Activated T-cell treated with anti-CD3 and anti-CD28 coated beads, Interleukin-2, amount 50 U/mL, for 72 hours (primary cell): ENCODE measurements around the gene OLFM1. TPM values are rescaled to one million over a fixed set of nuclear protein-coding genes. Genes with fewer than 3 reads are reported as not detected.
"Not testable (repeated sequence)": the region's sequence is repeated elsewhere in the genome, so short reads cannot be mapped to it uniquely, and the experiment has no call there.

Source experiments
- ATAC-seq, 2 donors: fragments of 150-1000 bp; cut with Tn5 transposase; replicated peaks in 1 of 2; 2 replicates each; pipeline ENCODE4 v1.10.0; 2021; ENCODE audit warnings: moderate library complexity in 2 of 2, mild to moderate bottlenecking in 1 of 2
- DNase-seq, 2 donors: peaks; one replicate each; pipeline ENCODE4 v3.0.0; 2021 to 2022; ENCODE audit warnings: mixed read lengths in 1 of 2
- H3K27ac Mint-ChIP-seq: one replicate; pipeline ENCODE4 v1.8.0; 2022; ENCODE audit warnings: mild to moderate bottlenecking, moderate library complexity, mixed read lengths
- H3K27me3 Mint-ChIP-seq: one replicate; pipeline ENCODE4 v1.8.0; 2022; ENCODE audit warnings: low read depth, mixed read lengths
- H3K36me3 Mint-ChIP-seq, 2 donors: one replicate each; pipeline ENCODE4 v1.8.0; 2022; ENCODE audit warnings: mixed read lengths in 2 of 2, mild to moderate bottlenecking in 1 of 2; ENCODE audit not compliant: insufficient read depth in 2 of 2
- H3K4me1 Mint-ChIP-seq: one replicate; pipeline ENCODE4 v1.8.0; 2022; ENCODE audit warnings: low read depth, mixed read lengths
- H3K4me3 Mint-ChIP-seq, 2 donors: one replicate each; pipeline ENCODE4 v1.8.0; 2022; ENCODE audit warnings: mild to moderate bottlenecking in 2 of 2, mixed read lengths in 2 of 2, moderate library complexity in 2 of 2
- H3K9me3 Mint-ChIP-seq, 2 donors: one replicate each; pipeline ENCODE4 v1.8.0; 2022; ENCODE audit warnings: mixed read lengths in 2 of 2
- total RNA-seq, 2 donors: library from RNA; stranded (reverse); gene quantifications; one replicate each; pipeline ENCODE4 v1.2.3, GENCODE V29; 2022

OLFM1 gene
- total RNA-seq, 2 donors from 2014 or later = 0.70 TPM; not detected in 1

- no peaks in the 10 kb centered on the region for H3K36me3 Mint-ChIP-seq
- H3K27ac Mint-ChIP-seq = no peak overlapping the region
- ATAC-seq = no peak
- H3K4me3 Mint-ChIP-seq = no peak overlapping the region
- H3K9me3 Mint-ChIP-seq = no peaks in the 10 kb centered on the region
- no peak for DNase-seq
- H3K27me3 Mint-ChIP-seq = no peaks in the 10 kb centered on the region
- no peaks in the 10 kb centered on the region for H3K4me1 Mint-ChIP-seq
Observed at GRCh38 chr9:135048758-135049444, 38.6 kb upstream of the OLFM1 start.

- ATAC-seq (no peak), DNase-seq (no peak)
- Mint-ChIP-seq H3K27me3 (peaks cover 5% of the 10 kb centered on the region), H3K9me3 (no peaks in the 10 kb centered on the region), H3K36me3 (no peaks in the 10 kb centered on the region), H3K27ac (no peak overlapping the region), H3K4me1 (no peaks in the 10 kb centered on the region), H3K4me3 (no peak overlapping the region)
Observed at GRCh38 chr9:135049460-135049859, 38.0 kb upstream of the OLFM1 start.

GRCh38 chr9:135050072-135050990, 37.1 kb upstream of the OLFM1 start:
- Mint-ChIP-seq H3K27me3 (peaks cover 8% of the 10 kb centered on the region), H3K4me3 (no peak overlapping the region), H3K4me1 (no peaks in the 10 kb centered on the region), H3K36me3 (no peaks in the 10 kb centered on the region), H3K27ac (no peak overlapping the region), H3K9me3 (no peaks in the 10 kb centered on the region)
- DNase-seq (no peak), ATAC-seq (no peak)

GRCh38 chr9:135051316-135052038, 36.0 kb upstream of the OLFM1 start:
- Mint-ChIP-seq H3K27ac (no peak overlapping the region), H3K4me1 (no peaks in the 10 kb centered on the region), H3K9me3 (no peaks in the 10 kb centered on the region), H3K36me3 (no peaks in the 10 kb centered on the region), H3K27me3 (peaks cover 8% of the 10 kb centered on the region), H3K4me3 (no peak overlapping the region)
- DNase-seq (no peak), ATAC-seq (no peak)

- ATAC-seq = no peak
- Mint-ChIP-seq H3K27me3 (peaks cover 13% of the 10 kb centered on the region), H3K4me1 (no peaks in the 10 kb centered on the region), H3K4me3 (no peak overlapping the region), H3K36me3 (no peaks in the 10 kb centered on the region), H3K27ac (no peak overlapping the region), H3K9me3 (no peaks in the 10 kb centered on the region)
- no peak for DNase-seq
Observed at GRCh38 chr9:135053133-135053532, 34.3 kb upstream of the OLFM1 start.

GRCh38 chr9:135055181-135055580, 32.3 kb upstream of the OLFM1 start:
- ATAC-seq (no peak), DNase-seq (no peak)
- Mint-ChIP-seq H3K9me3 (no peaks in the 10 kb centered on the region), H3K27me3 (peaks cover 19% of the 10 kb centered on the region), H3K27ac (no peak overlapping the region), H3K4me3 (no peak overlapping the region), H3K4me1 (no peaks in the 10 kb centered on the region), H3K36me3 (no peaks in the 10 kb centered on the region)

- ATAC-seq (no peak), DNase-seq (no peak)
- Mint-ChIP-seq H3K4me1 (no peaks in the 10 kb centered on the region), H3K36me3 (no peaks in the 10 kb centered on the region), H3K27ac (no peak overlapping the region), H3K4me3 (no peak overlapping the region), H3K27me3 (peaks cover 24% of the 10 kb centered on the region), H3K9me3 (no peaks in the 10 kb centered on the region)
Observed at GRCh38 chr9:135056541-135056940, 30.9 kb upstream of the OLFM1 start.

GRCh38 chr9:135060461-135061116, 26.9 kb upstream of the OLFM1 start:
- peaks cover 4 to 6% of the 10 kb centered on the region in 2 donors for H3K36me3 Mint-ChIP-seq
- H3K4me3 Mint-ChIP-seq = no peak overlapping the region
- H3K27ac Mint-ChIP-seq = no peak overlapping the region
- peaks cover 6 to 8% of the 10 kb centered on the region in 2 donors for H3K9me3 Mint-ChIP-seq
- ATAC-seq (no peak), DNase-seq (no peak)
- H3K27me3 Mint-ChIP-seq = peaks cover 21% of the 10 kb centered on the region
- no peaks in the 10 kb centered on the region for H3K4me1 Mint-ChIP-seq

- DNase-seq (no peak), ATAC-seq (no peak)
- Mint-ChIP-seq H3K36me3 (peaks cover 4 to 6% of the 10 kb centered on the region in 2 donors), H3K27ac (no peak overlapping the region), H3K9me3 (peaks cover 6 to 9% of the 10 kb centered on the region in 2 donors), H3K27me3 (peaks cover 25% of the 10 kb centered on the region), H3K4me3 (no peak overlapping the region), H3K4me1 (no peaks in the 10 kb centered on the region)
Observed at GRCh38 chr9:135061441-135061840, 26.0 kb upstream of the OLFM1 start.

GRCh38 chr9:135062254-135062653, 25.2 kb upstream of the OLFM1 start:
- no peak overlapping the region for H3K4me3 Mint-ChIP-seq
- peaks cover 4 to 6% of the 10 kb centered on the region in 2 donors for H3K36me3 Mint-ChIP-seq
- ATAC-seq (no peak), DNase-seq (no peak)
- H3K4me1 Mint-ChIP-seq = no peaks in the 10 kb centered on the region
- no peak overlapping the region for H3K27ac Mint-ChIP-seq
- H3K27me3 Mint-ChIP-seq = peaks cover 25% of the 10 kb centered on the region
- H3K9me3 Mint-ChIP-seq = peaks cover 6 to 9% of the 10 kb centered on the region in 2 donors

GRCh38 chr9:135063466-135063865, 24.0 kb upstream of the OLFM1 start:
- H3K27ac Mint-ChIP-seq, H3K4me1 Mint-ChIP-seq, H3K36me3 Mint-ChIP-seq, DNase-seq, ATAC-seq, H3K9me3 Mint-ChIP-seq, H3K4me3 Mint-ChIP-seq: not testable (repeated sequence)
- peaks cover 25% of the 10 kb centered on the region for H3K27me3 Mint-ChIP-seq

GRCh38 chr9:135063888-135064287, 23.6 kb upstream of the OLFM1 start:
- H3K9me3 Mint-ChIP-seq, ATAC-seq, H3K4me3 Mint-ChIP-seq, H3K27ac Mint-ChIP-seq, DNase-seq, H3K4me1 Mint-ChIP-seq, H3K36me3 Mint-ChIP-seq: not testable (repeated sequence)
- H3K27me3 Mint-ChIP-seq = peaks cover 28% of the 10 kb centered on the region
